IPS DF 6.9 (cell line): ENCODE measurements around the gene HTR3D.
"Not testable (repeated sequence)": the region's sequence is repeated elsewhere in the genome, so short reads cannot be mapped to it uniquely, and the experiment has no call there.

Source experiments
- DNase-seq: peaks from one replicate; pipeline ENCODE4 v3.0.0-alpha.2; 2013; ENCODE audit warnings: low read depth, low spot score
- H3K27ac ChIP-seq: one replicate; pipeline ENCODE4 v1.5.1; 2013; ENCODE audit warnings: low read length, control low read depth
- H3K27me3 ChIP-seq: 2 replicates; pipeline ENCODE4 v1.6.1; 2013; ENCODE audit warnings: mild to moderate bottlenecking, low read length; ENCODE audit not compliant: control insufficient read depth, insufficient read depth
- H3K36me3 ChIP-seq: 2 replicates; pipeline ENCODE4 v1.6.1; 2013; ENCODE audit warnings: low read length; ENCODE audit not compliant: control insufficient read depth, insufficient read depth
- H3K4me1 ChIP-seq: 2 replicates; pipeline ENCODE4 v1.6.1; 2013; ENCODE audit warnings: low read length; ENCODE audit not compliant: control insufficient read depth, insufficient read depth
- H3K4me3 ChIP-seq: 2 replicates; pipeline ENCODE4 v1.5.1; 2013; ENCODE audit warnings: mild to moderate bottlenecking, low read length
- H3K9me3 ChIP-seq: 2 replicates; pipeline ENCODE4 v1.6.1; 2013; ENCODE audit warnings: low read length, inconsistent platforms; ENCODE audit not compliant: control insufficient read depth, insufficient read depth
- WGBS: extraction: QIAGEN DNeasy Blood & Tissue Kit; methylation state at CpG from one replicate; pipeline ENCODE4 v1.1.7; 2013; ENCODE audit warnings: mixed read lengths, missing lambda C conversion rate; ENCODE audit not compliant: insufficient read length, insufficient coverage; 5-methylcytosine and 5-hydroxymethylcytosine counted together

Gene HTR3D

GRCh38 chr3:184068344-184068743 lies 36.8 kb downstream of the HTR3D start:
- Histone ChIP-seq H3K36me3 (no peaks in the 10 kb centered on the region), H3K4me1 (no peaks in the 10 kb centered on the region), H3K27ac (no peak overlapping the region), H3K9me3 (no peaks in the 10 kb centered on the region), H3K4me3 (no peak overlapping the region), H3K27me3 (no peaks in the 10 kb centered on the region)
- no CpG with 5 or more reads among the region's 5 CpGs for WGBS
- no peak for DNase-seq

GRCh38 chr3:184071142-184071541 lies 39.6 kb downstream of the HTR3D start:
- DNase-seq, H3K27ac ChIP-seq, H3K4me1 ChIP-seq, H3K4me3 ChIP-seq, H3K27me3 ChIP-seq, H3K9me3 ChIP-seq, H3K36me3 ChIP-seq: not testable (repeated sequence)
- WGBS, result no CpG with 5 or more reads among the region's 7 CpGs

GRCh38 chr3:184073621-184074020 lies 42.1 kb downstream of the HTR3D start:
- H3K4me1 ChIP-seq, result peaks cover 2% of the 10 kb centered on the region; the same call in 1 of the 2 replicates
- H3K36me3 ChIP-seq, result no peaks in the 10 kb centered on the region
- no peaks in the 10 kb centered on the region for H3K27me3 ChIP-seq
- no CpG with 5 or more reads among the region's 4 CpGs for WGBS
- H3K27ac ChIP-seq, result no peak overlapping the region
- no peak for DNase-seq
- H3K9me3 ChIP-seq, result no peaks in the 10 kb centered on the region
- no peak overlapping the region for H3K4me3 ChIP-seq

GRCh38 chr3:184075901-184076300 lies 44.4 kb downstream of the HTR3D start:
- H3K9me3 ChIP-seq, result no peaks in the 10 kb centered on the region
- no CpG with 5 or more reads among the region's 6 CpGs for WGBS
- H3K4me1 ChIP-seq, result peaks cover 2% of the 10 kb centered on the region; the same call in 1 of the 2 replicates
- no peak overlapping the region for H3K27ac ChIP-seq
- no peaks in the 10 kb centered on the region for H3K36me3 ChIP-seq
- DNase-seq, result no peak
- no peaks in the 10 kb centered on the region for H3K27me3 ChIP-seq
- no peak overlapping the region for H3K4me3 ChIP-seq

GRCh38 chr3:184077881-184078280 lies 46.3 kb downstream of the HTR3D start:
- Histone ChIP-seq H3K4me1 (peaks cover 3% of the 10 kb centered on the region), H3K27me3 (no peaks in the 10 kb centered on the region), H3K27ac (no peak overlapping the region), H3K9me3 (no peaks in the 10 kb centered on the region), H3K36me3 (no peaks in the 10 kb centered on the region; the same call in 1 of the 2 replicates), H3K4me3 (no peak overlapping the region)
- no CpG with 5 or more reads among the region's 5 CpGs for WGBS
- DNase-seq, result no peak

GRCh38 chr3:184078851-184079250 lies 47.3 kb downstream of the HTR3D start:
- Histone ChIP-seq H3K4me3 (no peak overlapping the region), H3K9me3 (no peaks in the 10 kb centered on the region), H3K36me3 (no peaks in the 10 kb centered on the region; the same call in 1 of the 2 replicates), H3K27ac (no peak overlapping the region), H3K4me1 (peaks cover 2% of the 10 kb centered on the region; the same call in 1 of the 2 replicates), H3K27me3 (no peaks in the 10 kb centered on the region)
- no peak for DNase-seq
- WGBS, result no CpG with 5 or more reads among the region's 3 CpGs

- no peak overlapping the region for H3K27ac ChIP-seq
- no peaks in the 10 kb centered on the region for H3K9me3 ChIP-seq
- no CpG with 5 or more reads among the region's 16 CpGs for WGBS
- no peak for DNase-seq
- no peak overlapping the region for H3K4me3 ChIP-seq
- no peaks in the 10 kb centered on the region for H3K27me3 ChIP-seq
- H3K4me1 ChIP-seq, result peaks cover 2% of the 10 kb centered on the region; the same call in 1 of the 2 replicates
- no peaks in the 10 kb centered on the region; the same call in 1 of the 2 replicates for H3K36me3 ChIP-seq
These were observed 49.7 kb downstream of the HTR3D start for GRCh38 chr3:184081116-184081830.

- Histone ChIP-seq H3K4me1 (peaks cover 2% of the 10 kb centered on the region; the same call in 1 of the 2 replicates), H3K27me3 (no peaks in the 10 kb centered on the region), H3K27ac (no peak overlapping the region), H3K4me3 (no peak overlapping the region), H3K9me3 (no peaks in the 10 kb centered on the region), H3K36me3 (no peaks in the 10 kb centered on the region; the same call in 1 of the 2 replicates)
- no CpG with 5 or more reads among the region's 10 CpGs for WGBS
- no peak for DNase-seq
These were observed 50.5 kb downstream of the HTR3D start for GRCh38 chr3:184082034-184082433.

GRCh38 chr3:184082465-184082864 lies 50.9 kb downstream of the HTR3D start:
- no peak overlapping the region for H3K4me3 ChIP-seq
- H3K4me1 ChIP-seq, result peaks cover 2% of the 10 kb centered on the region; the same call in 1 of the 2 replicates
- WGBS, result no CpG with 5 or more reads among the region's 2 CpGs
- no peaks in the 10 kb centered on the region; the same call in 1 of the 2 replicates for H3K36me3 ChIP-seq
- no peak for DNase-seq
- H3K27me3 ChIP-seq, result no peaks in the 10 kb centered on the region
- no peak overlapping the region for H3K27ac ChIP-seq
- H3K9me3 ChIP-seq, result no peaks in the 10 kb centered on the region

GRCh38 chr3:184085389-184085852 lies 53.9 kb downstream of the HTR3D start:
- Histone ChIP-seq H3K27me3 (no peaks in the 10 kb centered on the region), H3K4me3 (no peak overlapping the region), H3K4me1 (peaks cover 2% of the 10 kb centered on the region; the same call in 1 of the 2 replicates), H3K36me3 (no peaks in the 10 kb centered on the region; the same call in 1 of the 2 replicates), H3K27ac (no peak overlapping the region), H3K9me3 (no peaks in the 10 kb centered on the region)
- no CpG with 5 or more reads among the region's 3 CpGs for WGBS
- DNase-seq, result no peak
